ENCODE measurements around the gene LAMA4.

LAMA4 gene, protein sequence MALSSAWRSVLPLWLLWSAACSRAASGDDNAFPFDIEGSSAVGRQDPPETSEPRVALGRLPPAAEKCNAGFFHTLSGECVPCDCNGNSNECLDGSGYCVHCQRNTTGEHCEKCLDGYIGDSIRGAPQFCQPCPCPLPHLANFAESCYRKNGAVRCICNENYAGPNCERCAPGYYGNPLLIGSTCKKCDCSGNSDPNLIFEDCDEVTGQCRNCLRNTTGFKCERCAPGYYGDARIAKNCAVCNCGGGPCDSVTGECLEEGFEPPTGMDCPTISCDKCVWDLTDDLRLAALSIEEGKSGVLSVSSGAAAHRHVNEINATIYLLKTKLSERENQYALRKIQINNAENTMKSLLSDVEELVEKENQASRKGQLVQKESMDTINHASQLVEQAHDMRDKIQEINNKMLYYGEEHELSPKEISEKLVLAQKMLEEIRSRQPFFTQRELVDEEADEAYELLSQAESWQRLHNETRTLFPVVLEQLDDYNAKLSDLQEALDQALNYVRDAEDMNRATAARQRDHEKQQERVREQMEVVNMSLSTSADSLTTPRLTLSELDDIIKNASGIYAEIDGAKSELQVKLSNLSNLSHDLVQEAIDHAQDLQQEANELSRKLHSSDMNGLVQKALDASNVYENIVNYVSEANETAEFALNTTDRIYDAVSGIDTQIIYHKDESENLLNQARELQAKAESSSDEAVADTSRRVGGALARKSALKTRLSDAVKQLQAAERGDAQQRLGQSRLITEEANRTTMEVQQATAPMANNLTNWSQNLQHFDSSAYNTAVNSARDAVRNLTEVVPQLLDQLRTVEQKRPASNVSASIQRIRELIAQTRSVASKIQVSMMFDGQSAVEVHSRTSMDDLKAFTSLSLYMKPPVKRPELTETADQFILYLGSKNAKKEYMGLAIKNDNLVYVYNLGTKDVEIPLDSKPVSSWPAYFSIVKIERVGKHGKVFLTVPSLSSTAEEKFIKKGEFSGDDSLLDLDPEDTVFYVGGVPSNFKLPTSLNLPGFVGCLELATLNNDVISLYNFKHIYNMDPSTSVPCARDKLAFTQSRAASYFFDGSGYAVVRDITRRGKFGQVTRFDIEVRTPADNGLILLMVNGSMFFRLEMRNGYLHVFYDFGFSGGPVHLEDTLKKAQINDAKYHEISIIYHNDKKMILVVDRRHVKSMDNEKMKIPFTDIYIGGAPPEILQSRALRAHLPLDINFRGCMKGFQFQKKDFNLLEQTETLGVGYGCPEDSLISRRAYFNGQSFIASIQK (N-terminal part only)

DNA sequence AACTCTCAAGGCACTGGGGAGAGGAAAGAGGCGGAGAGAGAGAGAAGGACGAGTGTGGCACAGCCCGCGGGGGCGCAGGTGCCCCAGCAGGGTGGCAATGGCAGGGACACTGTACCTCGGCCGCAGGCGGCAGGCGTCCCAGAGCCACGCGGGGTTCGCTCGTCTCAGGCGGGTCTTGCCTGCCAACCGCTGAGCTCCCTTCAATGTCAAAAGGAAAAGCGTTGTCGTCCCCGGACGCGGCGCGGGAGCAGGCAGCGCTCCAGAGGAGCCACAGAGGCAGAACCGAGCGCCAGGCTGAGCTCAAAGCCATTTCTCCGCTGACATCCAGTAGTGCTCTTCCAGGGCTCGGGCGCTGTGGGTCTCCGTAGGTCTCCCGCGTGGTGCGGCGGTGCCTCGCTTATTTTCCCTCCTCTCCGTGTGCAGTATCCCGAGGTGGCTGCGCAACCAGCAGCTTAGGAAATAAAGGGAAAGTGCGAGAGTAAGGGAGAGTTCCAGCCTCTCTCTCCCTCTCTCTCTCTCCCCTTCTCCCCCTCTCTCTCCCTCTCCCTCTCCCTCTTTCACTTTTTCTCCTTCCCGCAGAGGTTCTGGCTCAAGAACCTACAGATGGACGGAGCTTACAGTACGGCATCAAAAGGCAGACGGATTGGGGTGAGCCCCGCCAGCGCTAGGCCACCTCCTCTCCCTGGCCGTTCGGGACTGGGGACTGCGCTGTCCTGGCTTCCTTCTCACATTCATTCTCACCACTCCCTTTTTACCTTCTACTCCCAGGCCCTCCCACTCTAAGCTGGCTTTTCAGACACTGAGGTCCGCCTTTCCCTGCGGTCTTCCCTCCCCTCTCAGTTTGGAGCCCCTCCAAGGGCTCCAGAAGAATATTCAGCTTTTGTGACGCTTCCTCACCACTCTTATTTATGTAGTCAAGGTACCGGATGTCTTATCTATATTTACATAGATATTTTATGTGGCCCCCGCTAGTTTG lies at the start of gene LAMA4:
LAMA4 (minus strand) TSS at position 727 of the 976 bp plus-strand sequence; CDS start at position 310, 417 bp downstream.
- no peak for DNase-seq

DNA sequence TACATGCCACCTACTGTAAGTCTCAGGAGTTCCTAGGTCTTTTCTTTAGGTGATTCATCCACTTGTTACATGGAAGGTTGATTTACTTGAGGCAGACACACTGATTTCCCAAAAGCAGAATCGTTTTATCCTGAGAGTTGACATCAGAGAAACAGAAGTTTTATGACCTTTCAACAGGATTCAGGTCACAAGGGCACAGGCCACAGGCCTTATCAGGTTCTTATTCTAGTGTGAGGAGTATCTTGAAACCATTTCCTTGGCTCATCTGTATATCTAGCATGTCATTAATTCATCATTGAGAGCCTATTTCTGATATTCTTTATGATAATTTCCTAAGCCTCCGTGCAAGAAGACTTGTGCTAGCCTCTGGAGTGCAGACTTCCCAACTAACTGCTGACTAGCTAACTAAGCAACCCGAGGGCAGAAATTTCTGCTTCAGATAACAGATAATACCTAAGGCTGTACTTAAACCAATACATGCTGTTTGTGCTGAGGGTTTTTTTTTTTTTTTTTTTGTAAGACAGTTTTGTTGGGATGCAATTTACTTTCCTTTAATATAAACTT lies 47.9 kb upstream of the LAMA4 start:
- no peak for DNase-seq

DNA sequence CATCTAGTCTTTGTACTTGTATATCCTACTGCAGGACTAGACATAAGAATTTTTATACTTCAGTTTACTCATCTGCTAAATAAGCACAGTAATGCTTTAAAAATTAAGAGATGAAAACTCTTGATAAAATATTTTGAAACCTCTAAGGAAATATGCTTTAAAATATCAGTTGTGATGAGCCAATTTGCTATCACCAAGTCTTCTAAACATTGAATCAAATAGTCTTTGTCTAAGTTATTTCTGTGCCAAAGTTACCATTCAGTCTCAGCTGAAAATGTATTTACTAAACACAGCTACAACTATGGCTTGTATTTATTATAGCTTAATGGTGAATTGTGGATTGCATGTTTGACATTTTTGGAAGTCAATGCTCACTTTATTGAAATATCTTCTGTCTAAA lies 46.5 kb upstream of the LAMA4 start:
- DNase-seq, result no peak

DNA sequence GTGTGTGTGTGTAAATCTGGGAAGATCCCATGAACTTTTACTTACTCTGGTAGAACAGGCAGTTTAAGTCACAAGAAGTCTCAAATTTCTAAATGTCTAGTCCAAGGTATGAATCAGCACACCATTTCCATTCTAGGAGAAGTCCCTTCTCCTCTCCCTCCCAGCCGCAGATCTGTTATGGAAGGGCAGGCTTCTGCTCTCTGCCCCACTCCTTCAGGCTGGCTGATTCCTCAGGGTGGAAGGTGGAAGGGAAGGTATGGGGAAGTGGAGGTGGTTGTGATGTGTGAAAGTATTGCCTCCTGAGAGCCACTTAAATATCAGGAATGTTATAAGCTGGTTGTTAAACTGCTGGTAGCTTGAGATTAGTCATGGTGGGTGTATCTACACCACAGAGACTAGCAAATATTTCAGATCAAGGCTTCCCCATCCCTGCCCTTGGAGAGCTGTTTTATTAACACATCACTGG lies 44.5 kb upstream of the LAMA4 start:
- no peak for DNase-seq

DNA sequence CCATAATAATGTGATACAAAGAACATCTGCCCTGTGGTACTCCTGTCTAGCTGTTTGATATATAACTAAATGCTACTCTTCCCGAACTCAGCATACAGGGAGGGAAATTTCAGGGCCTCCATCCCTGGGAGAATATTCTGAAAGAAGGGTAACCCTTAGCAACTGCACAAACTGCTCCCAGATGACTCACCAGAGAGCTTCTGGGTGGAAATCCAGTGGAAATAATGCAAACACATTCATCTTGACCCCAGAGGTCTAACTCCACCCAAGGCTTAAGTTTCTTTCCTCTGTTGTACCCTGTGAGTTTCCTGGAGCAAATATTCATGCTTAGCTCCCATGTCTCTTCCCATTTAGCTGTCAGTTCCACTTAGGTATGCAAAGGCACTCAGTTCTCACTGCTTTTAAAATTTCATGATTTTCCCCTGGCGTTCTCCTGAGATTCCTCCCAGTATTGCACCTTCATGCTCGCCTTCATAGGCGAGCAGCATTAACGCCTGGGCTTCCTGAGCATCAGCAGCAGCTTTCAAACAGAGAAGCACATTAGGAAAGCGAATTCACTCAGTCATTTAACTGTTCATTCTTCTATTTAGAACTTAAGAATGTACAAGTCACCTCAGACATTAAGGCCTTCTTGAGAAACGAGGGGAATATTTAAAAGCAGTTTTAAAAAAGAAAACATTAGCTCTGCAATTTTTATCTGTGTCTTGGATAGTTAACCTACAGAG lies 43.8 kb upstream of the LAMA4 start:
- DNase-seq, result no peak

DNA sequence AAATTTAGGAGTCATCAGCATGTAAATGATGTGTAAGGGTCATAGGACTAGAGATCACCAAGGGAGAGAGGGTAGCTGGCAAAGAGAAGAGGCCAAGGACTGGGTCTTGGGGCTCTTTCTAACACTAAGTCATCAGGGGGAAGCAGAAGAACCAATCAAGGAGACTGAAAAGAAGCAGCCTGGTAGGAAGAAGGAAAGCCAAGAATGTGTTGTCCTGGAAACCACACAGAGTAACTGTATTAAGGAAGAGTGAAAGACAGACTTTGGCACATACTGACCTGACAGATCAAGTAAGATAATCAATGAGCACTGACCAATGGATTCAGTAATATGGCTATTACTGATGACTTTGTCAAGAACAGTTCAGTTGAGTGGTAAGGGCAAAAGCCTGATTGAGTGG lies 42.3 kb upstream of the LAMA4 start:
- DNase-seq, result no peak

DNA sequence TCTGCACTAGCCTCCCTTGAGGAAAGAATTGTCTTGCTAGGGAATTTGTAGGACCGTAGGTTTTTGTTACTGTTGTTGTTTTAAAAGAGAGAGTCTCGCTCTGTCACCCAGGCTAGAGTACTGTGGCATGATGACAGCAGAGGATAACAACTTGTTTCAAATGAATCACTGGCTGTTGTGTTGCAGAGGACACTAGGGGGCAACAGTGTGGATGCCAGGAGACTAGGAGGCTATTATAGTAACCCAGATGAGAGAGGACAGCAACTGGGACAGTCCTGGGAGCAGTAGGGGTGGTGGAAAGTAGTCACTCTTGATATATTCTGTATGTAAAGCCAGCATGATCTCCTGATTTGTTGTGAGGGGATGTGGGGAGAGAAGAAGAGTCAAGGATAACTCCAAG lies 41.8 kb upstream of the LAMA4 start:
- DNase-seq, result no peak

DNA sequence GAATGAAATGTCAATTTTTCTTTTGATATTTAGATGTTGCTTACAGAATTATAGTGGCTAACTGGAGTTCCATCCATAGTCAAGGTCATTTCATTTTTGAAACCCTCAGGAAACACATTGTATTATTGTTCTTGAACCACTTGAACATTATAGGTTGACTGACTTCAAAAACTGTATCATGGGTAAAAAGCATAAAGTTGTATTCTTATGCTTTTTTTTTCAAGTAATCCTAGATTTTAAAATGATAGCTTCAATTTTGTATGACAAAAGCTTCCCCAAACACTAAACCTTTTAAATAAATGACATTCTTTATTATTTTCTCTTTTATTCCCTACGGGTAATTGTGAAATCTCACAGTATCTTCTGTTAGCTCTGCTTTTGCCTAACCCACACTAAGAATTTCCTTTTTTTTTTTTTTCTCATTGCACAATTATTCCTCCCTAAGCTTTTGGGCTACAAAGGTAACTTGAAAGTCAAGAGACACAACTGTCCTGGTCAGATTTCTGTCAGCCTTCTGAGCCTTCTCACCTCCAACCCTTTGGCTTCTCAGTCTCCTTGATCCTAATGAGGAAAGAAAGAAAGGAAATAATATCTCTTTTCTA lies 36.9 kb upstream of the LAMA4 start:
- no peak for DNase-seq

DNA sequence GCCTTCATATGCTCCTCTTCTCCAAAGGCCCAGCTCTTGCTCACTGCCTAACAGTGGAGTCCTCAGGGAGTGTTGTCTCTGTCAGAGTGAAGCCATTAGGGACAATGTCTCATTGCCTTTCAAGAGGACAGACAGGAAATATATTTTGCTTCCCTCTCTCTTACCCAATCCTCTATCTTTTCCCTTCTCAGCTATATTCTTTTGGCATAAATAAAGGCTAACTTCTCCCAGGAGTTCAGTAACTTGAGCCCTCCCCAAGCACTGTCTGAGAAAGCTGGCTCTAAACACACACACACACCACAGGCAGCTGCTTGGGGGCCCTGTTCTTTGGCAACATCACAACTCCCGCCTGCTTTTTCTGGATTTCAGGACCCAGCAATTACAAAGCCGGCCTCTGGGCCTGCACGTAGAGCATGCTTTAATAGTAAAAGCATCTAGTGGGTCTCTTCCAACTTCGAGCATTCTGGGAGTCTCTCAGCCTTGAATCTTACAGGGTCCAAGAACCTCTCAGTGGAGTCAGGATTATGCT lies 34.7 kb upstream of the LAMA4 start:
- DNase-seq, result no peak

DNA sequence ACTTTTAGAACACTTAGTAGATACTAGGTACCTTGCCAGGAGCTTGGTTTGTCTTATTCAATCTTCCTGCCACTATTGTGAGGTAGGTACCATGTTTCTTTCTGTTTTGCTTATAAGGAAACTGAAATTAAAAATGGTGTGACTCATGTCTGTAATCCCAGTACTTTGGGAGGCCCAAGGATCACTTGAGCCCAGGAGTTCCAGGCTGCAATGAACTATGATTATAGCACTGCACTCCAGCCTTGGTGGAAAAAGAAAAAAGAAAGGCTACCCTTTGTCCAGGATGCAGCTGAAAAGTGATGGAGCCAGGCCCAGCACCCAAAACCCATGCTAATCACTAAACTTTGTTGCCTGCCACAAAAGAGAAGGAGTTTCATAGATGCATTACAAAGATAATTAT lies 34.1 kb upstream of the LAMA4 start:
- DNase-seq, result no peak

DNA sequence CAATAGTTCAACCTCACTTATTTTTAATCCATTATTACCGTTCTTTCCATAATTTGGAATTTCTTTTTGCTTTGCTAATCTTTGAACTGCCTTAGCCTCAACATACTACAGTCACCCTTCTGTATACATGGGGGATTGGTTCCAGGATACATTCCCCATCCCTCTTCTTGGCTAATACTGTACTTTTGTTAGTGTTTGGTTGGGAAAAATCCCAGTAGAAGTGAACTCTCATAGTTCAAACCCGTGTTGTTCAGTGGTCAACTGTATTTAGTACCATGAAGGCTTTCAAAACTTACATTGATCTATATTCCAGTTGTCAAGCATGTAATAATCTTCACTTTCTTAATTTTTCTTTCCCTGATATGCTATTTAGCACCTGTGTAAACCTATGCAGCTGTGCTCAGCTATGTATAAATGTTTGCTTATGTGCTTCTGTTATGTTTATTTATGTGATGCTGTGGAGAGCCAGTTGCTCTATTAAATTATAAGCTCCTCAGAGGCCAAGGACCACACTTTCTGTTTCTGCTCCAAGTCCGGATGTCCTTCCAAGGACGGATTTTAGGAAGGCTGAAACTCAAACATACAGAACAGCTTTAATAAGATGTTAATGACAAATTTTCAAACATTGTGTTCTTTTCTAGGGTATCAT lies 33.3 kb upstream of the LAMA4 start:
- no peak for DNase-seq

DNA sequence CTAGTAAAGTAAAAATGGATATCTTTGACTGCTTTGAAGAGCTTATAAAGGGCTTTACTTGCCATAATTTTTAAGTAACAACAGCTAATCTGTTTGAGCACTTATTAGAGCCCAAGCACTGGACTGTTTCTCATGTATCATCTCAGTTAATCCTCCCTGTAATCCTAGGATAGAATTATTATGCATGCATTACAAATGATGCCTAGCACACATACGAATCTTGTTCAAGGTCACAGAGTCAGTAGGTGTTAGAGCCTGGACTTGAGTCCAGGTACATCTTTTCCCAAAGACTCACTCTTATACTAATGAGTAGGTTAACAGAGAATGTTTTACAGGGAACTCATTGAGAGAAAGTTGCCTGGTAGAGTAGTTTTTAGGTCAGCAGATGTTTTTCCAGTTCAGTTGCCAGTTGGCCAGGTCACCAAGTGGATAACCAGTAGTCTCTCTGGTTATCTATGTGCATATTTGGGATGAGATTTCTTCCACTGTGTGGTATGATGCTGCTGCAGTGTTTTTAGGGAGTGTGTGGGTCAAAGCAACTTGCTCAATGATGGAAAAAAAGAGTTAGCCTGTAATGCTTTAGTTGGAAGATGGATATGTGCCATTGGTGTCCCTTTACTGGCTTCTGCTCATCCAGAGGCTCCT lies 32.3 kb upstream of the LAMA4 start:
- DNase-seq, result no peak

DNA sequence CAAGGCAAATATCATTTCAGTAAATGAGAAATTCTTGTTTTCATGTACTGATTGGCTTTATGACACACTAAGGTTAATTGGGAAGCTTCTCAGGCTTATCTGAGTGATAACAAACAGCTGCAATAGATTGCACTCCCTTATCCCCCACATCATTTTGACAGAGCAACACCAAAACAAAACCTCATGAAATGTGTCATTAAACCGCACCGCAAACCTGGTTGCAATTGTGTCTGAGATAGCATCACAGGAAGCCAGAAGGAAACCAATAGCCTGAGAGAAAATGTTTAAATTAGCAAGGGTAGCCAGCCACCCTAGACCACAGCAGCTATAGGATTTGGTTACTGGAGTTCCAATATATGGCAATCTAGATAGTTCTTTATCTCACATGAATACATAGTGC lies 31.6 kb upstream of the LAMA4 start:
- DNase-seq, result no peak

DNA sequence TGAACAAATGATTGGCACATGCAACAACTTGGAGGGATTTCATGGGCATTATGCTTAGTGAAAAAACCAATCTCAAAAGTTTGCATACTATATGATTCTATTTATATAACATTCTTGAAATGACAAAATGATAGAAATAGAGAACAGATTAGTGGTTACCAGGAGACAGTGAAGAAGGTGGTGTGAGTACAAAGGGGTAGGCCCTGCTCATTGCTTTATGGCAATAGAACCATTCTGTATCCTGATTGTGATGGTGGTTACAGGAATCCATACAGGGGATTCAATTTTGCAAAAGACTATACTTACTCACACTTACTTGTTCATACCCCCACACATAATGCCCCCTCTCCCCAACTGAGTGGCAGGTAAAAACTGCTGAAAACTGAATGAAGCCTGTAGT lies 30.2 kb upstream of the LAMA4 start:
- no peak for DNase-seq

DNA sequence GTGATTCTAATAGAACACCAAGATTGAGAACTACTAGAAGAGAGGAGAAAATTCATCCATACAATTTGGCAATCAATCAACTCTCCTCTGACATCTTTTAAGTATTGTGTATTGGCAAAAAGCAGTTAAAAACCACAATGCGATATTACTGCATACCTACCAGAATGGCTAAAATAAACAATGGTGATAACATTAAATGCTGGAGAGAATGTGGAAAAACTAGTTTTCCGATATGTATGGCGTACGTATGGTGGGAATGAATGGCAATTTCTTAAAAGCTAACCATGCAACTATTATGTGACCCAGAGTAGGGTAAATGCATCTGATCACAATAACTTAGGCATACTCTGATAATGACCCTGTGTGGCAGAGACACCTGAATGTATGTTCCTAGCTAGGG lies 29.3 kb upstream of the LAMA4 start:
- DNase-seq, result no peak

DNA sequence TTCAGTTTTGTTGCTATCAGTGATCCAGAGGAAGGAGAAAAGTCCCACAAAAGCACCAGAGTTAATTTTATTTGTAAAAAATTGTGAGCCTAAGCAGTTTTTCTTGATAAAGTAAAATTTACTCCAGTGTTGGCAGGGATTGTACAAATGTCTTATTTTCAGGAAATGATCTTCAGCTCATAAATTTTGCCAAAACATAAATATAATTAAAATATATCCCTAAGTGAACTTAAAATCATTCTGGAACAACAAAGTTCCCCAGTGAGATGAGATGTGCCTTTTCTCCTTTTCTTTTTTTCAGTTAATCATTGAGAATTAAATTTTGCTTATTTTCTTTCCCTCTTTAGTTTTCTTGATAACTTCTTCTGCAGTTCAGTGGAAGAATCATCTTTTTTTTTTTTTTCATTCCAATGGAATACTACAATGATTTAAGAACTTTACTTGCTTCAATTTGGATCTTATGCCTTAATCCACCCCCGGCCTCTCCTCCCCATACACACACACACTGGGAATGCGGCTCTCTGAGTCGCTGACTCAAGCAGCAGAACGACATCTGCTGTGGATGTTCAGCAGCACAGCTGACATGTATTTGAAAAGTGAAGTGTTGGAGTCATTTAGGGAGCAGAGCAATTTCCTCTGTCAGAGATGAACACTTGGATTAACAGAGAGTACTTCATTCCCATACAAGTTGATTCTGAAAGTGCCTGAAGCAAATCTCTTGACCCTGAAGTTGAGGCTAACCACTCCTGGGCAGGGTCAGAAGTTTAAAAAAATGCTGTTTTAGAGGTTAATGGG lies 27.7 kb upstream of the LAMA4 start:
- DNase-seq, result no peak

DNA sequence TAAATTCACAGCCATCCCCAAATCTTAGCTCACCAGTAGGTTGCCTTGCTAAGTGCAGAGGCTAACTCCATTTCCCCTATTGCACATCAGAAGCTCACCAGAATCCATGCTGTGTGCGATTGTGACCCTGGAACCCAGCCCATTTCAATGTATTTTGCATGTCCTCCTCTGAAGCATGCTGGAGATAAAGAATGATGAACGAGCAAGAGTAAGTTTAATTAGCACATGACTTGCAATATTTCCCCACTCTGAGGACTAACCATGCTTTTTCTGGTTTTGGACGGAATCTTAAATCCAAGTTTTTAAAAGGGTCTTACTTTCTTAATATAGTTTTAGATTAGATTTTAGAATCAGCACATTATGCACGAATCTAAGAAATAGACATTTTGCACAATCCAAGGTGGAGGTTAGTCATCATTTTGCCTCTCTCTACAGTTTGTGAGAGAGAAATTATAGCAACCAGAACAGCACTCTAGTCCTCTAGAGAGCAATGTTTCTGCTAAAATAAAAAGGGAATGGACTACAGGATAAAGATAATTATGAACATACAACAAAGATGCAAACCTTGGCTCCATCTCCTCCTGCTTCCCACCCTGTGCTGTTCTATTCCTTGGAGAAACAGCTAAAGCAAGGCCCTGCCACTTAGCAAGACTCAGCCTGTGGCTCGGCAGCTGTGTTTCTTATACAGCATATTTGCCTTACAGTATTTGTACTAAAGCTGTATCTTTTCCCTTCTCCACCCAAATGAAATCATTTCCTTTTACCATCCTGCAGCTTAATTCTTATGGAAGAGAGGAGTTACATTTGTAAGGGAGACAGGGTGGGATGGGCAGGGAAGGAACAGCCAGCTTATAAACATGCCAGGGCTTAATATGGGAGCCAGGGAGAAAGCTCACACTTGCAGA lies 24.9 kb upstream of the LAMA4 start:
- no peak for DNase-seq

Data from NCI-H187 treated with DMSO at 0.1 percent for 48 hours (cell line).